AG20443 (cell line): ENCODE data around the gene EPO.

Experiments
- DNase-seq: peaks from one replicate; pipeline ENCODE4 v3.0.0; 2012; ENCODE audit warnings: low spot score, mixed read lengths

The EPO gene

GRCh38 chr7:100720279-100720670, at the start of gene EPO:
TSS of gene EPO (plus strand) at chr7:100720468. CDS start at chr7:100720981, 513 bp downstream.
- no peak for DNase-seq

GRCh38 chr7:100671353-100672327, 48.6 kb upstream of the EPO start:
- DNase-seq: no peak

GRCh38 chr7:100673302-100673941, 46.8 kb upstream of the EPO start, which contains the start of gene GNB2:
TSS of gene GNB2 (plus strand) at chr7:100673740. CDS start at chr7:100676266, 2,526 bp downstream.
- DNase-seq: peak; percentile 99

- no peak for DNase-seq
Measured at GRCh38 chr7:100673942-100674410, 46.3 kb upstream of the EPO start.

- peak; percentile 17 for DNase-seq
Measured at GRCh38 chr7:100674411-100675104, 45.7 kb upstream of the EPO start.

- DNase-seq: no peak
Measured at GRCh38 chr7:100675105-100675451, 45.2 kb upstream of the EPO start.

- peak; percentile 48 for DNase-seq
Measured at GRCh38 chr7:100675581-100676350, 44.5 kb upstream of the EPO start.

- no peak for DNase-seq
Measured at GRCh38 chr7:100676501-100677306, 43.6 kb upstream of the EPO start.

- DNase-seq: no peak
Measured at GRCh38 chr7:100677308-100678267, 42.7 kb upstream of the EPO start.

GRCh38 chr7:100678291-100678984, 41.8 kb upstream of the EPO start:
- DNase-seq: no peak

- DNase-seq: no peak
Measured at GRCh38 chr7:100679129-100679926, 40.9 kb upstream of the EPO start.

- peak; percentile 67 for DNase-seq
Measured at GRCh38 chr7:100679927-100680575, 40.2 kb upstream of the EPO start.

GRCh38 chr7:100680576-100681271, 39.5 kb upstream of the EPO start:
- DNase-seq: no peak

- DNase-seq: no peak
Measured at GRCh38 chr7:100681491-100682227, 38.6 kb upstream of the EPO start.

- DNase-seq: no peak
Measured at GRCh38 chr7:100682228-100682741, 38.0 kb upstream of the EPO start.
